ENCODE results near the gene GAREM1. TPM values are rescaled to one million over a fixed set of nuclear protein-coding genes. Genes with fewer than 3 reads are reported as not detected.

GAREM1 gene
- total RNA-seq, 1 donor from 2014 or later, result 7.7 TPM

GRCh38 chr18:32405588-32405987 lies 65.1 kb downstream of the GAREM1 start:
- Mint-ChIP-seq H3K27ac (ENCODE audit: unreplicated experiment) (no peak overlapping the region), H3K36me3 (ENCODE audit: low read depth) (no peaks in the 10 kb centered on the region), H3K9me3 (ENCODE audit: low read depth) (no peaks in the 10 kb centered on the region), H3K4me1 (ENCODE audit: low read depth) (peaks cover 6% of the 10 kb centered on the region), H3K4me3 (ENCODE audit: unreplicated experiment) (no peak overlapping the region), H3K27me3 (ENCODE audit: low read depth) (no peaks in the 10 kb centered on the region)
- TF ChIP-seq, protein P1, sequence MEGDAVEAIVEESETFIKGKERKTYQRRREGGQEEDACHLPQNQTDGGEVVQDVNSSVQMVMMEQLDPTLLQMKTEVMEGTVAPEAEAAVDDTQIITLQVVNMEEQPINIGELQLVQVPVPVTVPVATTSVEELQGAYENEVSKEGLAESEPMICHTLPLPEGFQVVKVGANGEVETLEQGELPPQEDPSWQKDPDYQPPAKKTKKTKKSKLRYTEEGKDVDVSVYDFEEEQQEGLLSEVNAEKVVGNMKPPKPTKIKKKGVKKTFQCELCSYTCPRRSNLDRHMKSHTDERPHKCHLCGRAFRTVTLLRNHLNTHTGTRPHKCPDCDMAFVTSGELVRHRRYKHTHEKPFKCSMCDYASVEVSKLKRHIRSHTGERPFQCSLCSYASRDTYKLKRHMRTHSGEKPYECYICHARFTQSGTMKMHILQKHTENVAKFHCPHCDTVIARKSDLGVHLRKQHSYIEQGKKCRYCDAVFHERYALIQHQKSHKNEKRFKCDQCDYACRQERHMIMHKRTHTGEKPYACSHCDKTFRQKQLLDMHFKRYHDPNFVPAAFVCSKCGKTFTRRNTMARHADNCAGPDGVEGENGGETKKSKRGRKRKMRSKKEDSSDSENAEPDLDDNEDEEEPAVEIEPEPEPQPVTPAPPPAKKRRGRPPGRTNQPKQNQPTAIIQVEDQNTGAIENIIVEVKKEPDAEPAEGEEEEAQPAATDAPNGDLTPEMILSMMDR (IDR thresholded peaks at IDR 0.05), result no peak
- DNase-seq (ENCODE audit: low spot score), result no peak

DNA sequence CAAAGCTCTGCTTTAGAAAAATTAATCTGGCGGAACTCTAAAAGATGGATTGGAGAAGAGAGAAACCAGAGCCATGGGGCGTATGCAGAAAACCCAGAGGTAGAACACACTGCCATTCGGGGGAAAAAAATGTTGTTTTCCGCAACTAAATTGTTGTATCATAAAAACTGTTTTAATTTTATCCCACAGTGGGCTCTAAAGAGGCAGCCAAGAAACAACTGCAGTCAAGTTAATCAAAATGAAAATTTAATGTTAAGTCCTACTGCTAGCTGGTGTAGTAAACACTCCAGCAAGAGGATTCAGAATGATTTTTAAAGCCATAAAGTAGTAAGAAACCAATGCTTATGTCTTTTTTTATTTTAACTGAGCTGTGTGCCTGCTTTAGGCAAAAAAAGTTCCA lies 69.1 kb downstream of the GAREM1 start:
- Mint-ChIP-seq H3K4me1 (ENCODE audit: low read depth) (peaks cover 6% of the 10 kb centered on the region), H3K4me3 (ENCODE audit: unreplicated experiment) (no peak overlapping the region), H3K27ac (ENCODE audit: unreplicated experiment) (no peak overlapping the region), H3K36me3 (ENCODE audit: low read depth) (peaks cover 3% of the 10 kb centered on the region), H3K27me3 (ENCODE audit: low read depth) (no peaks in the 10 kb centered on the region), H3K9me3 (ENCODE audit: low read depth) (peaks cover 3% of the 10 kb centered on the region)
- DNase-seq (ENCODE audit: low spot score), result no peak
- TF ChIP-seq, protein P1 (IDR thresholded peaks at IDR 0.05), result no peak

DNA sequence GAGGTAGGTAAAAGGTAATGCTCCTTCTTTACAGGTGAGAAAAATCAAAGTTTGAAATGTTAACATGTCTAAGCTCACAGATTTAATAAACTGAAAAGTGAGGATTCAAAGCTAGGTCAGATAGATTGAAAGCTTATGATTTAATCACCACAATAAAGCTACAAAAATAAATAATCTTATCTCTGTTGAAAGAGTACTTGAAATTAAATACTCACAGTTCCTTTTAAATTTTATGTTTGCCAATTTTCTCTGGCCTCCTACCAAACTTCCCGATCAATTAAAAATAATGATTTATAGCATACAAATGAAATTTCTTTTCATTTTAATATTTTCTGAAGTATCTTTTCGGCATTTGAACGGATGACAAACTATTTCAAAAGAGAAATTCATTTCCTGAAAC lies 77.3 kb downstream of the GAREM1 start:
- Mint-ChIP-seq H3K4me3 (ENCODE audit: unreplicated experiment) (no peak overlapping the region), H3K36me3 (ENCODE audit: low read depth) (peaks cover 2% of the 10 kb centered on the region), H3K4me1 (ENCODE audit: low read depth) (no peaks in the 10 kb centered on the region), H3K9me3 (ENCODE audit: low read depth) (peaks cover 5% of the 10 kb centered on the region), H3K27me3 (ENCODE audit: low read depth) (no peaks in the 10 kb centered on the region), H3K27ac (ENCODE audit: unreplicated experiment) (no peak overlapping the region)
- TF ChIP-seq, protein P1 (IDR thresholded peaks at IDR 0.05), result no peak
- no peak for DNase-seq (ENCODE audit: low spot score)

- Mint-ChIP-seq H3K27ac (ENCODE audit: unreplicated experiment) (no peak overlapping the region), H3K36me3 (ENCODE audit: low read depth) (peaks cover 2% of the 10 kb centered on the region), H3K9me3 (ENCODE audit: low read depth) (peaks cover 5% of the 10 kb centered on the region), H3K4me1 (ENCODE audit: low read depth) (no peaks in the 10 kb centered on the region), H3K4me3 (ENCODE audit: unreplicated experiment) (no peak overlapping the region), H3K27me3 (ENCODE audit: low read depth) (no peaks in the 10 kb centered on the region)
- no peak for DNase-seq (ENCODE audit: low spot score)
- TF ChIP-seq, protein P1 (IDR thresholded peaks at IDR 0.05), result no peak
These were observed 79.6 kb downstream of the GAREM1 start for GRCh38 chr18:32391126-32391525.

DNA sequence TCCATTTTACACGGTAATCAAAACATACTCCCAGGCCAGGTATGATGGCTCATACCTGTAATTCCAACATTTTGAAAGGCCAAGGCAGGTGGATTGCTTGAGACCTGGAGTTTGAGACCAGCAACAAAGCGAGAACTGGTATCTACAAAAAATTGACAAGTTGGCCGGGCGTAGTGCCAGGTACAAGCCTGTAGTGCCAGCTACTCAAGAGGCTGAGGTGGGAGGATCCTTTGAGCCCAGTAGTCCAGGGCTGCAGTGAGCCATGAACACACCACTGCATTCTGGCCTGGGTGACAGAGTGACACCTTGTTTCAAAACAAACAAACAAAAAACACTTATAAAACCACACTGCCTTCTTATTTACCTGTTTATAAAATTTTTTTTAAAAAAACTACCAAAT lies 80.8 kb downstream of the GAREM1 start:
- peaks cover 4% of the 10 kb centered on the region for H3K4me1 Mint-ChIP-seq (ENCODE audit: low read depth)
- no peak overlapping the region for H3K4me3 Mint-ChIP-seq (ENCODE audit: unreplicated experiment)
- H3K27ac Mint-ChIP-seq (ENCODE audit: unreplicated experiment), result no peak overlapping the region
- H3K27me3 Mint-ChIP-seq (ENCODE audit: low read depth), result no peaks in the 10 kb centered on the region
- H3K36me3 Mint-ChIP-seq (ENCODE audit: low read depth), result peaks cover 2% of the 10 kb centered on the region
- no peak for DNase-seq (ENCODE audit: low spot score)
- TF ChIP-seq, protein P1 (IDR thresholded peaks at IDR 0.05), result no peak
- no peaks in the 10 kb centered on the region for H3K9me3 Mint-ChIP-seq (ENCODE audit: low read depth)

Measured in chondrocyte (in vitro differentiated cells).